HEK293 (cell line): ENCODE measurements around the gene SLC44A5.
A peak's percentile ranks its signal among the peaks of the same experiment; 100 is the strongest.

Experiments used
- CTCF ChIA-PET: fragments of 350-600 bp; formaldehyde crosslinking; extraction: SDS; loops from one replicate; lab custom pipeline; 2021; ENCODE audit warnings: antibody characterized with exemption; lab: Yijun Ruan, JAX
- POLR2A ChIA-PET: fragments of 300-600 bp; formaldehyde crosslinking; extraction: SDS; loops from one replicate; lab custom pipeline; 2020; ENCODE audit warnings: antibody characterized with exemption, inconsistent platforms; lab: Yijun Ruan, JAX
- H3K27ac ChIP-seq: fragments of 200-500 bp; sonication (Bioruptor generic); 2 replicates; pipeline ENCODE4 v1.5.1; 2014; ENCODE audit warnings: low read depth, low read length, control low read depth, inconsistent platforms; ENCODE audit errors: extremely low read depth
- H3K36me3 ChIP-seq, 2 experiments: fragments of 200-500 bp in 1 of 2; sonication (Bioruptor generic) in 1 of 2; 1 replicate in 1 of 2; 2 replicates in 1 of 2; pipeline ENCODE4 v1.5.1; 2014 to 2017; ENCODE audit warnings: inconsistent platforms in 2 of 2, low read length in 2 of 2; ENCODE audit not compliant: control insufficient read depth in 2 of 2, insufficient read depth in 1 of 2
- H3K4me1 ChIP-seq: fragments of 200-500 bp; sonication (Bioruptor generic); 2 replicates; pipeline ENCODE4 v1.5.1; 2014; ENCODE audit warnings: mild to moderate bottlenecking, low read length, inconsistent platforms; ENCODE audit not compliant: control insufficient read depth, insufficient read depth
- H3K4me3 ChIP-seq: 2 replicates; pipeline ENCODE4 v1.5.1; 2011; ENCODE audit warnings: low read depth, mild to moderate bottlenecking, control low read depth, low read length, moderate library complexity
- H3K9me3 ChIP-seq: fragments of 200-500 bp; sonication (Bioruptor generic); 2 replicates; pipeline ENCODE4 v1.5.1; 2014; ENCODE audit warnings: low read depth, low read length, inconsistent platforms; ENCODE audit not compliant: control insufficient read depth, insufficient read depth
- INSM2 ChIP-seq: fragments of 450-650 bp; formaldehyde crosslinking; IDR thresholded peaks from 2 replicates; pipeline ENCODE4 v1.5.1; 2016; ENCODE audit warnings: missing biosample characterization, missing genetic modification characterization
- OSR2 ChIP-seq: fragments of 450-650 bp; formaldehyde crosslinking; IDR thresholded peaks from 2 replicates; pipeline ENCODE4 v1.5.1; 2016; ENCODE audit warnings: missing biosample characterization, missing genetic modification characterization
- ZNF138 ChIP-seq: fragments of 450-650 bp; formaldehyde crosslinking; IDR thresholded peaks from 2 replicates; pipeline ENCODE4 v1.5.1; 2016; ENCODE audit warnings: missing biosample characterization, missing genetic modification characterization, borderline replicate concordance
- ZNF146 ChIP-seq: fragments of 450-650 bp; formaldehyde crosslinking; IDR thresholded peaks from 2 replicates; pipeline ENCODE4 v1.5.1; 2016; ENCODE audit warnings: missing biosample characterization, missing genetic modification characterization
- ZNF157 ChIP-seq: fragments of 450-650 bp; formaldehyde crosslinking; IDR thresholded peaks from 2 replicates; pipeline ENCODE4 v1.5.1; 2016; ENCODE audit warnings: missing biosample characterization, missing genetic modification characterization
- ZNF175 ChIP-seq: fragments of 450-650 bp; formaldehyde crosslinking; IDR thresholded peaks from 2 replicates; pipeline ENCODE4 v1.5.1; 2016; ENCODE audit warnings: missing biosample characterization, missing genetic modification characterization
- ZNF302 ChIP-seq: fragments of 450-650 bp; formaldehyde crosslinking; IDR thresholded peaks from 2 replicates; pipeline ENCODE4 v1.5.1; 2016; ENCODE audit warnings: missing biosample characterization, missing genetic modification characterization, low read depth
- ZNF37A ChIP-seq: fragments of 450-650 bp; IDR thresholded peaks from 2 replicates; pipeline ENCODE4 v1.5.1; 2018; ENCODE audit warnings: missing biosample characterization, missing genetic modification characterization
- ZNF544 ChIP-seq: fragments of 450-650 bp; formaldehyde crosslinking; IDR thresholded peaks from 2 replicates; pipeline ENCODE4 v1.5.0; 2017; ENCODE audit warnings: missing biosample characterization, missing genetic modification characterization
- ZNF596 ChIP-seq: fragments of 450-650 bp; IDR thresholded peaks from 2 replicates; pipeline ENCODE4 v1.5.0; 2018; ENCODE audit warnings: missing biosample characterization, mild to moderate bottlenecking, missing genetic modification characterization, moderate library complexity
- ZNF645 ChIP-seq: fragments of 450-650 bp; formaldehyde crosslinking; IDR thresholded peaks from 2 replicates; pipeline ENCODE4; 2016; ENCODE audit warnings: missing biosample characterization, missing genetic modification characterization
- ZNF777 ChIP-seq: fragments of 450-650 bp; formaldehyde crosslinking; IDR thresholded peaks from 2 replicates; pipeline ENCODE4 v1.5.1; 2017; ENCODE audit warnings: missing biosample characterization, missing genetic modification characterization, borderline replicate concordance
- TF ChIP-seq, protein P1 (sequence below): fragments of 450-650 bp; formaldehyde crosslinking; IDR thresholded peaks from 2 replicates; pipeline ENCODE4 v1.5.1; 2017; ENCODE audit warnings: missing biosample characterization, missing genetic modification characterization
- TF ChIP-seq, protein P2 (sequence below): fragments of 450-650 bp; formaldehyde crosslinking; IDR thresholded peaks from 2 replicates; pipeline ENCODE4 v1.5.1; 2017; ENCODE audit warnings: missing biosample characterization, missing genetic modification characterization
- TF ChIP-seq, protein P3 (sequence below): fragments of 450-650 bp; formaldehyde crosslinking; optimal IDR thresholded peaks from 2 replicates; pipeline ENCODE3; 2016; ENCODE audit warnings: missing biosample characterization, mild to moderate bottlenecking, missing genetic modification characterization
- TF ChIP-seq, protein P4 (sequence below): fragments of 450-650 bp; formaldehyde crosslinking; conservative IDR thresholded peaks from 2 replicates; pipeline ENCODE4 v1.5.1; 2016; ENCODE audit warnings: low read depth, missing biosample characterization, missing genetic modification characterization

The SLC44A5 gene

DNA sequence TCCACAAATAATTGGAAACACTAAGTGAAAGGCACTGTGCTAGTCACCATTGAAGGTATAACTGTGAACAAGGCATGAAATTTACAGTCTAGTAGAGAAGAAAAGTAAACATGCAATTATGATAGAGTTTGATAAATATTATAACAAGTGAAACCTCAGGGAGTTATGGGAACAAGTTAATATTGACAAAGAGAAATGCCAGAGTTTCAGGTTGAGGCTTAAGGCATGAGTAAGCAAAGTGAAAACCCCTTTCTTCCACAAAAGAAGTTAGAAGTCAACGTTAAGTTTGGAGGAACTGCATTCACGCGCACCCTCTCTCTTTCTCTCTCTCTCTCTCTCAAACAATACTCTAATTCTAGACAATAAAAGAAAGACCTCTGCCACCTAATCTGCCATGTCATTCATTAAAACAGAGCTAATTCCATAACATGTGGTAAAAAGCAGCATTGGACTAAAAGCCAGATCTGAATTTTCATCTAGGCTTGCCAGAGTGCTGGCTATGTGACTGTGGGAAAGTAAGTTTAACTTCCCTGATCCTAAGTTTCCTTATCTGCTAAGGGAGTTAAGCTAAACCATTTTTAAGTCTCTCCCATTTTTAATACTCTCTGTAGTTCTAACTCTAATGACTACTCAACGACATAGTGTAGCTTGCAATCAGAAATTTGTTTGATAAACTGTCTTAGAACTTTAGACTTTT lies 22.0 kb downstream of the SLC44A5 start:
- Histone ChIP-seq H3K4me1 (no peaks in the 10 kb centered on the region), H3K36me3 (no peaks in the 10 kb centered on the region)
- CTCF ChIA-PET: no interaction called here
- peak; percentile 55; the same call in 1 of the 2 replicates for TF ChIP-seq ZNF596
- TF ChIP-seq ZNF138 (tag by site-specific recombination): no peak
- TF ChIP-seq, protein P1, sequence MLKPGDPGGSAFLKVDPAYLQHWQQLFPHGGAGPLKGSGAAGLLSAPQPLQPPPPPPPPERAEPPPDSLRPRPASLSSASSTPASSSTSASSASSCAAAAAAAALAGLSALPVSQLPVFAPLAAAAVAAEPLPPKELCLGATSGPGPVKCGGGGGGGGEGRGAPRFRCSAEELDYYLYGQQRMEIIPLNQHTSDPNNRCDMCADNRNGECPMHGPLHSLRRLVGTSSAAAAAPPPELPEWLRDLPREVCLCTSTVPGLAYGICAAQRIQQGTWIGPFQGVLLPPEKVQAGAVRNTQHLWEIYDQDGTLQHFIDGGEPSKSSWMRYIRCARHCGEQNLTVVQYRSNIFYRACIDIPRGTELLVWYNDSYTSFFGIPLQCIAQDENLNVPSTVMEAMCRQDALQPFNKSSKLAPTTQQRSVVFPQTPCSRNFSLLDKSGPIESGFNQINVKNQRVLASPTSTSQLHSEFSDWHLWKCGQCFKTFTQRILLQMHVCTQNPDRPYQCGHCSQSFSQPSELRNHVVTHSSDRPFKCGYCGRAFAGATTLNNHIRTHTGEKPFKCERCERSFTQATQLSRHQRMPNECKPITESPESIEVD (tag by site-specific recombination): no peak
- no peak for TF ChIP-seq ZNF302
- TF ChIP-seq ZNF645 (tag by site-specific recombination): no peak
- TF ChIP-seq ZNF544 (tag by site-specific recombination): no peak
- TF ChIP-seq, all 188 proteins: peak for 1
- Histone ChIP-seq H3K4me3 (no peak overlapping the region), H3K9me3 (no peaks in the 10 kb centered on the region), H3K27ac (no peak overlapping the region)
- POLR2A ChIA-PET: no interaction called here

DNA sequence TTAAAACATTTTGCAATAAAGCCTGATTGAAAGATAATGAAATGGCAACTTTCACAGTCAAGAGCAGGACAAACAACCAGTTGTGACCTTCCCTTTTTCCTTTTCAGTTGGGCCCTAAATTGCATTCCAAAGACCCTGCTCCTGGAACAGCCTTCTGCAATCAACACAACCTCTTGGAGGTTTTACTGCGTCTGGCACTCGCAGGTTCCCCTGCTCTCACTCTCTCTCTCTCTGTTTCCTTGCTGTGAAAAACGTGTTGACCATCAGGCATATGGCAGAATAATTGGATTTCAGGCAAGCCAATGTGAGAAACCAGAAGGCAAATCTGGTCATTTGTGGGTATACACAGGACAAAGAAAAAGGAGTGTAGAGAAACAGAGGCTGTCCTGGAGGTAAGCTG lies 23.2 kb downstream of the SLC44A5 start:
- no peak overlapping the region for H3K27ac ChIP-seq
- no peaks in the 10 kb centered on the region for H3K36me3 ChIP-seq
- ChIA-PET CTCF (no interaction called here), POLR2A (no interaction called here)
- TF ChIP-seq, protein P2, sequence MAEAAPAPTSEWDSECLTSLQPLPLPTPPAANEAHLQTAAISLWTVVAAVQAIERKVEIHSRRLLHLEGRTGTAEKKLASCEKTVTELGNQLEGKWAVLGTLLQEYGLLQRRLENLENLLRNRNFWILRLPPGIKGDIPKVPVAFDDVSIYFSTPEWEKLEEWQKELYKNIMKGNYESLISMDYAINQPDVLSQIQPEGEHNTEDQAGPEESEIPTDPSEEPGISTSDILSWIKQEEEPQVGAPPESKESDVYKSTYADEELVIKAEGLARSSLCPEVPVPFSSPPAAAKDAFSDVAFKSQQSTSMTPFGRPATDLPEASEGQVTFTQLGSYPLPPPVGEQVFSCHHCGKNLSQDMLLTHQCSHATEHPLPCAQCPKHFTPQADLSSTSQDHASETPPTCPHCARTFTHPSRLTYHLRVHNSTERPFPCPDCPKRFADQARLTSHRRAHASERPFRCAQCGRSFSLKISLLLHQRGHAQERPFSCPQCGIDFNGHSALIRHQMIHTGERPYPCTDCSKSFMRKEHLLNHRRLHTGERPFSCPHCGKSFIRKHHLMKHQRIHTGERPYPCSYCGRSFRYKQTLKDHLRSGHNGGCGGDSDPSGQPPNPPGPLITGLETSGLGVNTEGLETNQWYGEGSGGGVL: no peak
- TF ChIP-seq ZNF175 (no peak), ZNF37A (no peak), OSR2 (tag by site-specific recombination) (no peak), ZNF157 (tag by site-specific recombination) (no peak), ZNF777 (tag by site-specific recombination) (no peak), INSM2 (tag by site-specific recombination) (no peak), ZNF146 (tag by site-specific recombination) (no peak)
- TF ChIP-seq, protein P3, sequence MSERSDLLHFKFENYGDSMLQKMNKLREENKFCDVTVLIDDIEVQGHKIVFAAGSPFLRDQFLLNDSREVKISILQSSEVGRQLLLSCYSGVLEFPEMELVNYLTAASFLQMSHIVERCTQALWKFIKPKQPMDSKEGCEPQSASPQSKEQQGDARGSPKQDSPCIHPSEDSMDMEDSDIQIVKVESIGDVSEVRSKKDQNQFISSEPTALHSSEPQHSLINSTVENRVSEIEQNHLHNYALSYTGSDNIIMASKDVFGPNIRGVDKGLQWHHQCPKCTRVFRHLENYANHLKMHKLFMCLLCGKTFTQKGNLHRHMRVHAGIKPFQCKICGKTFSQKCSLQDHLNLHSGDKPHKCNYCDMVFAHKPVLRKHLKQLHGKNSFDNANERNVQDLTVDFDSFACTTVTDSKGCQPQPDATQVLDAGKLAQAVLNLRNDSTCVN (tag by site-specific recombination): no peak
- TF ChIP-seq, protein P4, sequence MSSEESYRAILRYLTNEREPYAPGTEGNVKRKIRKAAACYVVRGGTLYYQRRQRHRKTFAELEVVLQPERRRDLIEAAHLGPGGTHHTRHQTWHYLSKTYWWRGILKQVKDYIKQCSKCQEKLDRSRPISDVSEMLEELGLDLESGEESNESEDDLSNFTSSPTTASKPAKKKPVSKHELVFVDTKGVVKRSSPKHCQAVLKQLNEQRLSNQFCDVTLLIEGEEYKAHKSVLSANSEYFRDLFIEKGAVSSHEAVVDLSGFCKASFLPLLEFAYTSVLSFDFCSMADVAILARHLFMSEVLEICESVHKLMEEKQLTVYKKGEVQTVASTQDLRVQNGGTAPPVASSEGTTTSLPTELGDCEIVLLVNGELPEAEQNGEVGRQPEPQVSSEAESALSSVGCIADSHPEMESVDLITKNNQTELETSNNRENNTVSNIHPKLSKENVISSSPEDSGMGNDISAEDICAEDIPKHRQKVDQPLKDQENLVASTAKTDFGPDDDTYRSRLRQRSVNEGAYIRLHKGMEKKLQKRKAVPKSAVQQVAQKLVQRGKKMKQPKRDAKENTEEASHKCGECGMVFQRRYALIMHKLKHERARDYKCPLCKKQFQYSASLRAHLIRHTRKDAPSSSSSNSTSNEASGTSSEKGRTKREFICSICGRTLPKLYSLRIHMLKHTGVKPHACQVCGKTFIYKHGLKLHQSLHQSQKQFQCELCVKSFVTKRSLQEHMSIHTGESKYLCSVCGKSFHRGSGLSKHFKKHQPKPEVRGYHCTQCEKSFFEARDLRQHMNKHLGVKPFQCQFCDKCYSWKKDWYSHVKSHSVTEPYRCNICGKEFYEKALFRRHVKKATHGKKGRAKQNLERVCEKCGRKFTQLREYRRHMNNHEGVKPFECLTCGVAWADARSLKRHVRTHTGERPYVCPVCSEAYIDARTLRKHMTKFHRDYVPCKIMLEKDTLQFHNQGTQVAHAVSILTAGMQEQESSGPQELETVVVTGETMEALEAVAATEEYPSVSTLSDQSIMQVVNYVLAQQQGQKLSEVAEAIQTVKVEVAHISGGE (tag by site-specific recombination): no peak
- H3K4me3 ChIP-seq: no peak overlapping the region
- no peaks in the 10 kb centered on the region for H3K4me1 ChIP-seq
- no peaks in the 10 kb centered on the region for H3K9me3 ChIP-seq
